GM10248 (cell line): ENCODE data around the gene ADAM22.
A peak's percentile ranks its signal among the peaks of the same experiment; 100 is the strongest.

Experiments
- CTCF ChIA-PET: fragments of 300-600 bp; sonication (Branson Sonifier 250); formaldehyde crosslinking; extraction: SDS; loops from one replicate; lab custom pipeline; 2021; ENCODE audit warnings: antibody characterized with exemption; lab: Yijun Ruan, JAX
- POLR2A ChIA-PET: fragments of 350-650 bp; sonication (Branson Sonifier 250); formaldehyde crosslinking; extraction: SDS; loops from one replicate; lab custom pipeline; 2020; ENCODE audit warnings: antibody characterized with exemption; lab: Yijun Ruan, JAX
- DNase-seq: peaks from one replicate; pipeline ENCODE4 v3.0.0; 2012; ENCODE audit errors: extremely low spot score
- TF ChIP-seq, protein P1 (sequence below): IDR thresholded peaks from 2 replicates; pipeline ENCODE4 v1.5.1; 2012; ENCODE audit warnings: mild to moderate bottlenecking, low read depth; ENCODE audit errors: extremely low read depth, missing control alignments, control extremely low read depth

Gene ADAM22

GRCh38 chr7:88233828-88234227 is 299.8 kb downstream of the ADAM22 start:
- POLR2A ChIA-PET = no interaction called here
- no peak for DNase-seq
- CTCF ChIA-PET = no interaction called here
- TF ChIP-seq, protein P1, sequence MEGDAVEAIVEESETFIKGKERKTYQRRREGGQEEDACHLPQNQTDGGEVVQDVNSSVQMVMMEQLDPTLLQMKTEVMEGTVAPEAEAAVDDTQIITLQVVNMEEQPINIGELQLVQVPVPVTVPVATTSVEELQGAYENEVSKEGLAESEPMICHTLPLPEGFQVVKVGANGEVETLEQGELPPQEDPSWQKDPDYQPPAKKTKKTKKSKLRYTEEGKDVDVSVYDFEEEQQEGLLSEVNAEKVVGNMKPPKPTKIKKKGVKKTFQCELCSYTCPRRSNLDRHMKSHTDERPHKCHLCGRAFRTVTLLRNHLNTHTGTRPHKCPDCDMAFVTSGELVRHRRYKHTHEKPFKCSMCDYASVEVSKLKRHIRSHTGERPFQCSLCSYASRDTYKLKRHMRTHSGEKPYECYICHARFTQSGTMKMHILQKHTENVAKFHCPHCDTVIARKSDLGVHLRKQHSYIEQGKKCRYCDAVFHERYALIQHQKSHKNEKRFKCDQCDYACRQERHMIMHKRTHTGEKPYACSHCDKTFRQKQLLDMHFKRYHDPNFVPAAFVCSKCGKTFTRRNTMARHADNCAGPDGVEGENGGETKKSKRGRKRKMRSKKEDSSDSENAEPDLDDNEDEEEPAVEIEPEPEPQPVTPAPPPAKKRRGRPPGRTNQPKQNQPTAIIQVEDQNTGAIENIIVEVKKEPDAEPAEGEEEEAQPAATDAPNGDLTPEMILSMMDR = no peak

DNA sequence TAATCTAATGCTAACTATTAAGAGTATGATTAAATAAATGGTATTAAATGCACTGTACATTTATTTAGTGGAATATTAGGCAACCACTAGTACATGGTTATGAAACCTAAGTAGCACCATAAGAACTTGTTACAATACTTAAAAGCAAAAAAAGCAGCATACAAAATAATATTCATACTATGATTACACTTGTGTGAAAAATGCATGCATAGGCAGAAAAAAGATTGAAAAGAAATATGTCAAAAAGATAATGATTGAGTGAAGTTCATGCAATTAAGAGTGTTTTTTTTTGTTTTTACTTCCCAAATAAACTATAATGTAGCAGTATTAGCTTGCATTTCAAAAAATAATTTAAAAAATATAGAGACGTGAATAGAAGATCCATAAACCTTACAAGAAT is 305.8 kb downstream of the ADAM22 start:
- ChIA-PET POLR2A (no interaction called here), CTCF (interaction anchor here (1.1 kb wide), 1 partner anchor 1383 kb away, joined by 4 read pairs; no protein-coding TSS in a partner anchor)
- no peak for DNase-seq
- TF ChIP-seq, protein P1 = no peak

DNA sequence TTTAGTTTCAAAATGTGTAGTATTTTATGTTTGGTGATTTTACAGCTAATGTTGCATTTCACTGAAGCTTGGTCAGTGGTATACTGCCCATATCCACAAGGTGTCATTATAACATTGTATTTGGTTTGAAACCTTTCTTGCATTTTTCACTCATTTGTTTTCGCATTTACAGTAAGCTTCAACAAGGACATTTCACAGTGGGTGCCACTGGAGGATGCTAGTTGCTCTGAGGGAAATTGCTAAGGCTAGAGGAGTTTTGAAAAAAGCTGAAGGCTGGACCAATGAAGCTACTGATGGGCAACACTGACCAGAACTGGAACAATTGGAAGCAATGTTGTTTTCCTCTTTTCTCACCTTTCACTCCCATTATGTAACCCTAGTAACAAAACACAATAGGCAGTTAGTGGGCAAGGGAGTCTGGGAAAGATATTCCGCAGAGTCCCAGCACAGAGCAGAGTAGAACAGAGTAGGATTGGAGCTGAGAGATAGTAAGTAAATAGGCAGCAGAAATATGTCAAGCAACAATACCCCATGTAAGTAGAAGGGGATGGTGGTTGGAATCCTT is 309.4 kb downstream of the ADAM22 start:
- TF ChIP-seq, protein P1 = peak; percentile 66
- DNase-seq = peak; percentile 21
- ChIA-PET CTCF (interaction anchor here (0.7 to 3.6 kb wide), 18 partner anchors 8 to 2000 kb away, joined by 3 to 24 read pairs (median 4); partner anchors contain the start of genes SRI and STEAP1), POLR2A (no interaction called here)

DNA sequence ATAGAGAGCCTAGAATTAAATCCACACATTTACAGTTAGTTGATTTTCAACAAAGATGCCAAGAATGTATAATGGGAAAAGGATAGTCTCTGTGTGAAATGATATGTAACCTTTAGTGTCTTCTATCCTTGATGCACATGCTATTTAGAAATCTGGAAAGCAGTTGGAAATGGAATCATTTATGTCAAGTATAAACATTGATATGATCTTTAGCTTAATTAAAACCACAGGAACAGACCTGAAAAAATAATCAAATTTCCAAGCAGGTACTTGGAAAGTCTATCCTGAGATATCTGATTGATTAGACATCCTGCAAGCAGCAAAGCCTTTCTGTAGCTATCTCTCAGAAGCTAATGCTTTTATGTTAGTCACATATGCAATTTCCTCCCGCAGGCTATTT is 310.2 kb downstream of the ADAM22 start:
- ChIA-PET POLR2A (no interaction called here), CTCF (interaction anchor here (1.1 to 3.6 kb wide), 7 partner anchors 10 to 1379 kb away, joined by 3 to 24 read pairs (median 5); partner anchors contain the start of gene SRI)
- TF ChIP-seq, protein P1 = no peak
- DNase-seq = no peak
